Measurements from ENCODE around the gene GALNT5. TPM values are rescaled to one million over a fixed set of nuclear protein-coding genes. Genes with fewer than 3 reads are reported as not detected.

The GALNT5 gene
- total and polyA plus RNA-seq, 7 donors, result under 0.01 to 9.4 (median 2.4) TPM; not detected in 1

GRCh38 chr2:157311706-157312105 is 54.2 kb downstream of the GALNT5 start:
- no peak for DNase-seq
- 84 to 86% methylated on average over 1 of the region's 1 CpG for WGBS, 2 donors
- no peaks in the 10 kb centered on the region for H3K4me1 ChIP-seq
- no peaks in the 10 kb centered on the region for H3K27me3 ChIP-seq
- intact Hi-C loops (cut with DNase I), result no loop called here
- TF ChIP-seq POLR2AphosphoS5 (IDR thresholded peaks at IDR 0.05) (no peak), CTCF (IDR thresholded peaks at IDR 0.05) (no peak), EP300 (IDR thresholded peaks at IDR 0.05) (no peak), POLR2A (IDR thresholded peaks at IDR 0.05) (no peak)
- H3K27ac ChIP-seq, result no peak overlapping the region
- no peak overlapping the region for H3K4me3 ChIP-seq
- H3K9me3 ChIP-seq, result no peaks in the 10 kb centered on the region
- H3K36me3 ChIP-seq, result no peaks in the 10 kb centered on the region

- intact Hi-C loops (cut with DNase I), result no loop called here
- no peak for DNase-seq
- Histone ChIP-seq H3K27ac (no peak overlapping the region), H3K9me3 (no peaks in the 10 kb centered on the region), H3K36me3 (no peaks in the 10 kb centered on the region), H3K4me3 (no peak overlapping the region), H3K27me3 (no peaks in the 10 kb centered on the region), H3K4me1 (no peaks in the 10 kb centered on the region)
- 87 to 96% methylated on average over 1 of the region's 1 CpG for WGBS, 2 donors
- no peak for TF ChIP-seq EP300 (IDR thresholded peaks at IDR 0.05)
- TF ChIP-seq CTCF (IDR thresholded peaks at IDR 0.05), result no peak
- TF ChIP-seq POLR2AphosphoS5 (IDR thresholded peaks at IDR 0.05), result no peak
- TF ChIP-seq POLR2A (IDR thresholded peaks at IDR 0.05), result no peak
These were observed 55.5 kb downstream of the GALNT5 start for GRCh38 chr2:157312866-157313486.

GRCh38 chr2:157315901-157316300 is 58.4 kb downstream of the GALNT5 start:
- no peak for DNase-seq
- no peak overlapping the region for H3K27ac ChIP-seq
- intact Hi-C loops (cut with DNase I), result no loop called here
- TF ChIP-seq POLR2AphosphoS5 (IDR thresholded peaks at IDR 0.05) (no peak), EP300 (IDR thresholded peaks at IDR 0.05) (no peak), CTCF (IDR thresholded peaks at IDR 0.05) (no peak), POLR2A (IDR thresholded peaks at IDR 0.05) (no peak)
- H3K9me3 ChIP-seq, result no peaks in the 10 kb centered on the region
- H3K27me3 ChIP-seq, result no peaks in the 10 kb centered on the region
- no peaks in the 10 kb centered on the region for H3K4me1 ChIP-seq
- H3K36me3 ChIP-seq, result no peaks in the 10 kb centered on the region
- 90% methylated on average over 4 of the region's 4 CpGs for WGBS, 2 donors
- H3K4me3 ChIP-seq, result no peak overlapping the region

GRCh38 chr2:157318884-157319283 is 61.4 kb downstream of the GALNT5 start:
- Histone ChIP-seq H3K4me3 (no peak overlapping the region), H3K27me3 (no peaks in the 10 kb centered on the region), H3K36me3 (no peaks in the 10 kb centered on the region), H3K4me1 (no peaks in the 10 kb centered on the region), H3K27ac (no peak overlapping the region), H3K9me3 (no peaks in the 10 kb centered on the region)
- intact Hi-C loops (cut with DNase I), result no loop called here
- DNase-seq, result no peak
- 97 to 99% methylated on average over 2 of the region's 2 CpGs for WGBS, 2 donors
- TF ChIP-seq CTCF (IDR thresholded peaks at IDR 0.05), result no peak
- no peak for TF ChIP-seq POLR2A (IDR thresholded peaks at IDR 0.05)
- TF ChIP-seq EP300 (IDR thresholded peaks at IDR 0.05), result no peak
- no peak for TF ChIP-seq POLR2AphosphoS5 (IDR thresholded peaks at IDR 0.05)

- Histone ChIP-seq H3K4me3 (no peak overlapping the region), H3K27ac (no peak overlapping the region), H3K27me3 (no peaks in the 10 kb centered on the region), H3K9me3 (no peaks in the 10 kb centered on the region), H3K4me1 (no peaks in the 10 kb centered on the region), H3K36me3 (no peaks in the 10 kb centered on the region)
- WGBS, 2 donors, result 90 to 94% methylated on average over 2 of the region's 2 CpGs
- TF ChIP-seq POLR2A (IDR thresholded peaks at IDR 0.05) (no peak), EP300 (IDR thresholded peaks at IDR 0.05) (no peak), POLR2AphosphoS5 (IDR thresholded peaks at IDR 0.05) (no peak), CTCF (IDR thresholded peaks at IDR 0.05) (no peak)
- DNase-seq, result no peak
- intact Hi-C loops (cut with DNase I), result no loop called here
These were observed 62.3 kb downstream of the GALNT5 start for GRCh38 chr2:157319795-157320194.

Data from sigmoid colon (tissue), 7 donors.